HCT116 (cell line): ENCODE measurements around the gene ARL11. TPM values are rescaled to one million over a fixed set of nuclear protein-coding genes. Genes with fewer than 3 reads are reported as not detected.

Experiments used
- ATAC-seq: fragments of 200-7000 bp; cut with Tn5 transposase; 2 replicates; pipeline ENCODE4 v1.9.1; 2020; ENCODE audit warnings: mild to moderate bottlenecking, moderate library complexity
- BruUV-seq: library from RNA; stranded (reverse); fragments of 400-500 nt; replicated peaks from 2 replicates; lab custom pipeline; 2021; lab: Mats Ljungman, UMichigan
- CTCF ChIA-PET: fragments of 300-600 bp; sonication (Branson Sonifier 250); formaldehyde crosslinking; loops from one replicate; lab custom pipeline; 2021; ENCODE audit warnings: antibody characterized with exemption; lab: Charles Lee
- POLR2A ChIA-PET: fragments of 300-600, 350-600 bp; sonication (Branson Sonifier 250); formaldehyde crosslinking; loops from one replicate; lab custom pipeline; 2021; ENCODE audit warnings: antibody characterized with exemption; lab: Charles Lee
- RAD21 ChIA-PET, 2 experiments: fragments of 300-600 bp; sonication (Branson Sonifier 250); formaldehyde crosslinking; loops; one replicate each; lab custom pipeline; 2023; ENCODE audit warnings: low total read pairs in 2 of 2; ENCODE audit not compliant: uncharacterized antibody in 2 of 2, unreplicated experiment in 2 of 2, low non-redundant PET in 1 of 2; lab: Charles Lee
- DNase-seq: peaks from one replicate; pipeline ENCODE4 v3.0.0-alpha.2; 2010; ENCODE audit warnings: low read depth, low spot score
- H2AFZ ChIP-seq: fragments of 200-600 bp; shearing (Covaris generic), sonication (generic); 2 replicates; pipeline ENCODE4 v1.6.1; 2017; ENCODE audit warnings: low read depth, mixed run types, mixed read lengths, antibody characterized with exemption, low read length; ENCODE audit not compliant: poor library complexity, severe bottlenecking
- H3K27ac ChIP-seq: 2 replicates; pipeline ENCODE4 v1.5.1; 2012; ENCODE audit warnings: low read depth, low read length
- H3K27me3 ChIP-seq: fragments of 200-600 bp; sonication (generic); 2 replicates; pipeline ENCODE4 v1.6.1; 2016; ENCODE audit warnings: mixed run types, low read length, mixed read lengths; ENCODE audit not compliant: insufficient read depth
- H3K36me3 ChIP-seq, 2 experiments: fragments of 200-500 bp in 1 of 2; fragments of 200-600 bp in 1 of 2; sonication (Bioruptor generic) in 1 of 2; sonication (generic) in 1 of 2; 2 replicates each; pipeline versions ENCODE4 v1.5.1 to v1.6.1; 2014 to 2016; ENCODE audit warnings: low read length in 2 of 2, inconsistent platforms in 1 of 2, mixed read lengths in 1 of 2, mixed run types in 1 of 2; ENCODE audit not compliant: insufficient read depth in 2 of 2, control insufficient read depth in 1 of 2
- H3K4me1 ChIP-seq, 2 experiments: fragments of 200-600 bp in 1 of 2; sonication (generic) in 1 of 2; 2 replicates each; pipeline versions ENCODE4 v1.5.1 to v1.6.1; 2012 to 2017; ENCODE audit warnings: low read length in 2 of 2, inconsistent platforms in 1 of 2, mild to moderate bottlenecking in 1 of 2, mixed read lengths in 1 of 2, mixed run types in 1 of 2, moderate library complexity in 1 of 2; ENCODE audit not compliant: insufficient read depth in 2 of 2, control insufficient read depth in 1 of 2
- H3K4me2 ChIP-seq: fragments of 200-600 bp; sonication (generic); 2 replicates; pipeline ENCODE4 v1.6.1; 2017; ENCODE audit warnings: mixed run types, low read length, mixed read lengths
- H3K4me3 ChIP-seq, 2 experiments: fragments of 200-600 bp in 1 of 2; sonication (generic) in 1 of 2; replicated peaks in 1 of 2; 2 replicates each; pipeline ENCODE4 v1.5.1; 2011 to 2016; ENCODE audit warnings: low read length in 2 of 2, control low read depth in 1 of 2, low read depth in 1 of 2, mild to moderate bottlenecking in 1 of 2, mixed read lengths in 1 of 2, mixed run types in 1 of 2
- H3K79me2 ChIP-seq: fragments of 200-600 bp; sonication (generic); 2 replicates; pipeline ENCODE4 v1.6.1; 2017; ENCODE audit warnings: mild to moderate bottlenecking, mixed run types, low read length, moderate library complexity, mixed read lengths; ENCODE audit not compliant: insufficient read depth
- H3K9ac ChIP-seq: fragments of 200-600 bp; sonication (generic); 2 replicates; pipeline ENCODE4 v1.6.1; 2016; ENCODE audit warnings: low read length, mixed read lengths
- H3K9me2 ChIP-seq: fragments of 200-600 bp; sonication (generic), shearing (Covaris generic); 2 replicates; pipeline ENCODE4 v1.6.1; 2017; ENCODE audit warnings: mixed run types, mild to moderate bottlenecking, moderate library complexity; ENCODE audit not compliant: insufficient read depth
- H3K9me3 ChIP-seq, 2 experiments: fragments of 200-500 bp in 1 of 2; fragments of 200-600 bp in 1 of 2; sonication (Bioruptor generic) in 1 of 2; sonication (generic) in 1 of 2; 2 replicates each; pipeline ENCODE4 v1.6.1; 2014 to 2017; ENCODE audit warnings: low read length in 2 of 2, mixed read lengths in 2 of 2, inconsistent platforms in 1 of 2, low read depth in 1 of 2, mild to moderate bottlenecking in 1 of 2, mixed run types in 1 of 2, moderate library complexity in 1 of 2; ENCODE audit not compliant: control insufficient read depth in 1 of 2, insufficient read depth in 1 of 2
- H4K20me1 ChIP-seq: fragments of 200-600 bp; sonication (generic), shearing (Covaris generic); 2 replicates; pipeline ENCODE4 v1.6.1; 2017; ENCODE audit warnings: mixed run types, mild to moderate bottlenecking, moderate library complexity; ENCODE audit not compliant: insufficient read depth
- MAX ChIP-seq: IDR thresholded peaks from 2 replicates; pipeline ENCODE4 v1.6.1; 2012
- SIN3A ChIP-seq: IDR thresholded peaks from 2 replicates; pipeline ENCODE4 v1.6.1; 2012; ENCODE audit warnings: low read depth
- SP1 ChIP-seq: IDR thresholded peaks from 2 replicates; pipeline ENCODE4 v1.6.1; 2012; ENCODE audit warnings: low read depth
- ZBTB33 ChIP-seq: IDR thresholded peaks from 2 replicates; pipeline ENCODE4 v1.6.1; 2011; ENCODE audit warnings: mild to moderate bottlenecking, low read length, moderate library complexity; ENCODE audit not compliant: insufficient replicate concordance; ENCODE audit errors: extremely low read depth
- intact Hi-C: fragments of 100-400 bp; cut with micrococcal nuclease; formaldehyde crosslinking; loops from 2 replicates; pipeline ENCODE4 v1.10.0; 2022
- total RNA-seq: library from RNA; stranded (reverse); gene quantifications from one replicate; pipeline ENCODE4 v1.2.1, GENCODE V29; 2021; ENCODE audit not compliant: unreplicated experiment

Gene ARL11
- total RNA-seq, 1 experiment from 2014 or later = not detected

GRCh38 chr13:49604570-49604969 lies 23.7 kb upstream of the ARL11 start:
- H3K36me3 ChIP-seq = no peaks in the 10 kb centered on the region
- no peaks in the 10 kb centered on the region for H3K27me3 ChIP-seq
- H3K9ac ChIP-seq = no peak overlapping the region
- no peaks in the 10 kb centered on the region for H3K9me2 ChIP-seq
- ATAC-seq (no peak), DNase-seq (no peak)
- H3K9me3 ChIP-seq = no peaks in the 10 kb centered on the region
- H3K4me3 ChIP-seq = no peak overlapping the region
- H3K4me2 ChIP-seq = no peak overlapping the region
- TF ChIP-seq ZBTB33 = no peak
- no peak for TF ChIP-seq MAX
- no peak for TF ChIP-seq SIN3A
- no peak for TF ChIP-seq SP1
- ChIA-PET CTCF (no interaction called here), RAD21 (no interaction called here), POLR2A (interaction anchor here (1.2 to 2.0 kb wide), 2 partner anchors 19 to 160 kb away, joined by 3 to 4 read pairs; partner anchors contain the start of genes CAB39L, RCBTB1 and SETDB2)
- H3K79me2 ChIP-seq = no peaks in the 10 kb centered on the region
- H4K20me1 ChIP-seq = no peaks in the 10 kb centered on the region
- intact Hi-C loops = loop anchor here (10.0 kb wide), 2 partner anchors 160 to 510 kb away; partner anchors contain the start of genes CAB39L and SETDB2
- H3K4me1 ChIP-seq = peaks cover 0 to 5% of the 10 kb centered on the region in 2 experiments; a peak in 2 of 4 replicates
- H2AFZ ChIP-seq = no peak overlapping the region
- H3K27ac ChIP-seq = no peak overlapping the region
- no TSS peak for BruUV-seq
